Measurements from ENCODE around the gene PRUNE2. TPM values are rescaled to one million over a fixed set of nuclear protein-coding genes. Genes with fewer than 3 reads are reported as not detected.
"Not testable (repeated sequence)": the region's sequence is repeated elsewhere in the genome, so short reads cannot be mapped to it uniquely, and the experiment has no call there.

PRUNE2 gene, protein sequence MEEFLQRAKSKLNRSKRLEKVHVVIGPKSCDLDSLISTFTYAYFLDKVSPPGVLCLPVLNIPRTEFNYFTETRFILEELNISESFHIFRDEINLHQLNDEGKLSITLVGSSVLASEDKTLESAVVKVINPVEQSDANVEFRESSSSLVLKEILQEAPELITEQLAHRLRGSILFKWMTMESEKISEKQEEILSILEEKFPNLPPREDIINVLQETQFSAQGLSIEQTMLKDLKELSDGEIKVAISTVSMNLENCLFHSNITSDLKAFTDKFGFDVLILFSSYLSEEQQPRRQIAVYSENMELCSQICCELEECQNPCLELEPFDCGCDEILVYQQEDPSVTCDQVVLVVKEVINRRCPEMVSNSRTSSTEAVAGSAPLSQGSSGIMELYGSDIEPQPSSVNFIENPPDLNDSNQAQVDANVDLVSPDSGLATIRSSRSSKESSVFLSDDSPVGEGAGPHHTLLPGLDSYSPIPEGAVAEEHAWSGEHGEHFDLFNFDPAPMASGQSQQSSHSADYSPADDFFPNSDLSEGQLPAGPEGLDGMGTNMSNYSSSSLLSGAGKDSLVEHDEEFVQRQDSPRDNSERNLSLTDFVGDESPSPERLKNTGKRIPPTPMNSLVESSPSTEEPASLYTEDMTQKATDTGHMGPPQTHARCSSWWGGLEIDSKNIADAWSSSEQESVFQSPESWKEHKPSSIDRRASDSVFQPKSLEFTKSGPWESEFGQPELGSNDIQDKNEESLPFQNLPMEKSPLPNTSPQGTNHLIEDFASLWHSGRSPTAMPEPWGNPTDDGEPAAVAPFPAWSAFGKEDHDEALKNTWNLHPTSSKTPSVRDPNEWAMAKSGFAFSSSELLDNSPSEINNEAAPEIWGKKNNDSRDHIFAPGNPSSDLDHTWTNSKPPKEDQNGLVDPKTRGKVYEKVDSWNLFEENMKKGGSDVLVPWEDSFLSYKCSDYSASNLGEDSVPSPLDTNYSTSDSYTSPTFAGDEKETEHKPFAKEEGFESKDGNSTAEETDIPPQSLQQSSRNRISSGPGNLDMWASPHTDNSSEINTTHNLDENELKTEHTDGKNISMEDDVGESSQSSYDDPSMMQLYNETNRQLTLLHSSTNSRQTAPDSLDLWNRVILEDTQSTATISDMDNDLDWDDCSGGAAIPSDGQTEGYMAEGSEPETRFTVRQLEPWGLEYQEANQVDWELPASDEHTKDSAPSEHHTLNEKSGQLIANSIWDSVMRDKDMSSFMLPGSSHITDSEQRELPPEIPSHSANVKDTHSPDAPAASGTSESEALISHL (N-terminal part only)
- total RNA-seq (ENCODE audit: unreplicated experiment), result 6.7 TPM
- long read RNA-seq, result 0 reads

DNA sequence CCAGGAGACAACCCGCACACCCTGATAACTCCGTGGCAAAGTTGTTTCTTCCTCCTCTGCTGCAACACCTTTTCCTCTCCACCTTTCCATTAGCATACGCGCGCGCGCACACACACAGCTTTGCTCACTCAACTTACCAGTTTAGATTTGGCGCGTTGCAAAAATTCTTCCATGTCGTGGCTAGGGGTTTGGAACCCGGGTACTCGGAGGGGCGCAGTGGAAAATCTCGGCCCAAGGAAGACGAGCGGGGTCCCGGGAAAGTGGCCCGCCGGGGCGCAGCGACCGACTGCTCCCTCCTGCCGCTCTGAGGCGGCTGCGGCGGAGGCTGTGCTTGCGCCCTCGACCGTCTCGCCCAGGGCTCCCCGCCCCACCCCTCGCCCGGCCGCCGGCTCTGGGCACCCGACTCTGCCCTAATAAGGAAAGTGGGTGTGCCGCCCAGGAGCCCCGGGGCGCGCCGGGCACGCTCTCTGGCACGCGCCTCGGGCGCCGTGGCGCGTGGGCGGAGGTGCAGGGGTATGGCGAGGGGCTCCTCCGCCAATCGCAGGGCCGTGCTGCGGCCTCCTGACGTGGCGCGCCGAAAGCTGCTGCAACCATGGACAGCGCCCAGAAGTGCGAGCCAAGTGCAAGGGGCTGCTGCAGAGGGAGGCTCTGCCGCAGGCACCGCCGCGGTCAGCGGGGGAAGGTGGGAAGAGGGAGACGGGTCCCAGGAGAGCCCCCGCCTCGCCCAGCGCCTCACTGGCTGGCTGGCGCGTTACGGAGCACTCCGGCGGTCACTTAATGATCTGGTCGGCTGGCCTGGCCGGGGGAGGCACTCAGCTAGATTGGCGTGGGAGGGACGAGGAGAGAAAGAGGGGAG lies at the start of gene PRUNE2:
PRUNE2 (minus strand) TSS at position 324 of the 856 bp plus-strand sequence; CDS start at position 173, 151 bp downstream.
- H3K27me3 Mint-ChIP-seq (ENCODE audit: unreplicated experiment), result peaks cover 12% of the 10 kb centered on the region
- H3K9me3 Mint-ChIP-seq (ENCODE audit: unreplicated experiment), result no peaks in the 10 kb centered on the region
- DNase-seq (ENCODE audit: low spot score), result peak; percentile 85

GRCh38 chr9:76955406-76955805 lies 49.5 kb upstream of the PRUNE2 start:
- not testable (repeated sequence) for H3K9me3 Mint-ChIP-seq (ENCODE audit: unreplicated experiment); H3K4me3 Mint-ChIP-seq (ENCODE audit: unreplicated experiment); H3K27me3 Mint-ChIP-seq (ENCODE audit: unreplicated experiment); H3K27ac Mint-ChIP-seq (ENCODE audit: unreplicated experiment); H3K4me1 Mint-ChIP-seq (ENCODE audit: unreplicated experiment); H3K36me3 Mint-ChIP-seq (ENCODE audit: low read depth, unreplicated experiment); DNase-seq (ENCODE audit: low spot score)

More for the DNA sequence above, at the start of gene PRUNE2:
- TF ChIP-seq, protein P1, sequence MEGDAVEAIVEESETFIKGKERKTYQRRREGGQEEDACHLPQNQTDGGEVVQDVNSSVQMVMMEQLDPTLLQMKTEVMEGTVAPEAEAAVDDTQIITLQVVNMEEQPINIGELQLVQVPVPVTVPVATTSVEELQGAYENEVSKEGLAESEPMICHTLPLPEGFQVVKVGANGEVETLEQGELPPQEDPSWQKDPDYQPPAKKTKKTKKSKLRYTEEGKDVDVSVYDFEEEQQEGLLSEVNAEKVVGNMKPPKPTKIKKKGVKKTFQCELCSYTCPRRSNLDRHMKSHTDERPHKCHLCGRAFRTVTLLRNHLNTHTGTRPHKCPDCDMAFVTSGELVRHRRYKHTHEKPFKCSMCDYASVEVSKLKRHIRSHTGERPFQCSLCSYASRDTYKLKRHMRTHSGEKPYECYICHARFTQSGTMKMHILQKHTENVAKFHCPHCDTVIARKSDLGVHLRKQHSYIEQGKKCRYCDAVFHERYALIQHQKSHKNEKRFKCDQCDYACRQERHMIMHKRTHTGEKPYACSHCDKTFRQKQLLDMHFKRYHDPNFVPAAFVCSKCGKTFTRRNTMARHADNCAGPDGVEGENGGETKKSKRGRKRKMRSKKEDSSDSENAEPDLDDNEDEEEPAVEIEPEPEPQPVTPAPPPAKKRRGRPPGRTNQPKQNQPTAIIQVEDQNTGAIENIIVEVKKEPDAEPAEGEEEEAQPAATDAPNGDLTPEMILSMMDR (IDR thresholded peaks at IDR 0.05; ENCODE audit: unreplicated experiment), result no peak
- Mint-ChIP-seq H3K27ac (ENCODE audit: unreplicated experiment) (no peak within 1 kb of the TSS), H3K36me3 (ENCODE audit: low read depth, unreplicated experiment) (no peaks in the 10 kb centered on the region), H3K4me3 (ENCODE audit: unreplicated experiment) (peak within 1 kb of the TSS; percentile 86), H3K4me1 (ENCODE audit: unreplicated experiment) (peaks cover 12% of the 10 kb centered on the region)

GRCh38 chr9:76949865-76950264 lies 44.0 kb upstream of the PRUNE2 start:
- TF ChIP-seq, protein P1 (IDR thresholded peaks at IDR 0.05; ENCODE audit: unreplicated experiment), result no peak
- Mint-ChIP-seq H3K9me3 (ENCODE audit: unreplicated experiment) (no peaks in the 10 kb centered on the region), H3K4me1 (ENCODE audit: unreplicated experiment) (no peaks in the 10 kb centered on the region), H3K36me3 (ENCODE audit: low read depth, unreplicated experiment) (peaks cover 3% of the 10 kb centered on the region), H3K4me3 (ENCODE audit: unreplicated experiment) (no peak overlapping the region), H3K27ac (ENCODE audit: unreplicated experiment) (no peak overlapping the region), H3K27me3 (ENCODE audit: unreplicated experiment) (peaks cover 2% of the 10 kb centered on the region)
- DNase-seq (ENCODE audit: low spot score), result no peak

DNA sequence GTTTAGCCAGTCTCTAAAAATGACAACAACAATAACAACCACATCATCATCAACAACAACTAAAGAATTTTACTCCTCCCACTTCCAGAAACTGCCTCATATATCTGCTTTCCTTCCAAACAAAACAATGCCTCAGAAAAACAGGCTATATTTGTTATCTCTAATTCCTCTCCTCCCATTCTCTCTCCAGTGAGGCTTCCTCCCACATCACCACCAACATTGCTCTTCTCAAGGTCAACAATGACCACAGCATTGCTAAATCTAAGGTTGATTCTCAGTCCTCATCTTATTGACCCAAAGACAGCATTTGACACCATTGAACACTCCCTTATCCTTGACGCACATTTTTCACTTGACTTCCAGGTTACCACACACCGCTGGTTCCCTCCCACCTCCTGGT lies 38.1 kb upstream of the PRUNE2 start:
- Mint-ChIP-seq H3K27me3 (ENCODE audit: unreplicated experiment) (no peaks in the 10 kb centered on the region), H3K4me1 (ENCODE audit: unreplicated experiment) (no peaks in the 10 kb centered on the region)
- no peak for DNase-seq (ENCODE audit: low spot score)

More for the DNA sequence above, 38.1 kb upstream of the PRUNE2 start:
- no peaks in the 10 kb centered on the region for H3K9me3 Mint-ChIP-seq (ENCODE audit: unreplicated experiment)
- H3K27ac Mint-ChIP-seq (ENCODE audit: unreplicated experiment), result no peak overlapping the region
- H3K36me3 Mint-ChIP-seq (ENCODE audit: low read depth, unreplicated experiment), result no peaks in the 10 kb centered on the region
- TF ChIP-seq, protein P1 (IDR thresholded peaks at IDR 0.05; ENCODE audit: unreplicated experiment), result no peak
- no peak overlapping the region for H3K4me3 Mint-ChIP-seq (ENCODE audit: unreplicated experiment)
